GM19193 (cell line): ENCODE results near the gene COL5A1.

ENCODE experiments used
- POLR2A ChIP-seq: IDR thresholded peaks from 4 replicates; pipeline ENCODE4 v1.6.1; 2011; ENCODE audit not compliant: insufficient read depth, insufficient read length; ENCODE audit errors: extremely low read depth

Gene COL5A1

DNA sequence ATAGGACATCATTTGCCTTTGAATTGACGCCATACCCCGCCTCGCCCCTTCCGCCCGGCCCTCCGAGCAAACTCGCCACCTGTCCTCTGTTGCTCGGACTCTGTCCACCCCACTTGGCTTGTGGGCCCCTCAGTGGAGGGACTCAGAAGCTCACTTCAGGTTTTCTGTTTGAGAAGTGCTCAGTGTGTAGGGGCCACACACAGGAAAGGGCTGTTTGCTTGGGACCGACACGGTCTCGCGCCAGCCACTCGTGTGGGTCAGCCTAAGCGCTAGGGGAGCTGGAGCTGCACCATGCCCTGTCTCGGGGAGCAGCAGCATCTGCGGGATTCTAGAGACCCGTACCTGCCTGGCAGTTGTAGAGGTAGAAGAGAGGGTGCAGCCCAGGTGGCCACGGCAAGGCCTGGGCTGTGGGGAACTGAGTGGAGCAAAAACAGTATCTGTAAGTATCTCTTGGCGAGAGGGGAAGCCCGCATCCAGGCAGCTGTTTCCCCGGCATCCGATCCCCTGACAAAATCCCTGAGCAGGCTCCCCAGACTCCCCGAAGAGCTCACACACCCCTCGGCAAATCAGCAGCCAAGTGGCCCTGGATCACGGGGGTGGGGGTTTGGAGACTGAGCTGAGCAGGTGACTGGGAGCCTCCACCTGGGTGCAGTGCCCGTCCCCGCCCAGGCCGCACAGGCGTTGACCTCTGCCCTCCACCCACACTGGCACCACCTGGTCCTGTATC is 52.2 kb downstream of the COL5A1 start:
- TF ChIP-seq POLR2A = no peak

- no peak for TF ChIP-seq POLR2A
Observed at GRCh38 chr9:134694368-134694665, 52.7 kb downstream of the COL5A1 start.

GRCh38 chr9:134694714-134695113 is 53.1 kb downstream of the COL5A1 start:
- no peak for TF ChIP-seq POLR2A

- TF ChIP-seq POLR2A = no peak
Observed at GRCh38 chr9:134695144-134695543, 53.5 kb downstream of the COL5A1 start.

GRCh38 chr9:134696433-134696832 is 54.8 kb downstream of the COL5A1 start:
- no peak for TF ChIP-seq POLR2A

- TF ChIP-seq POLR2A = no peak
Observed at GRCh38 chr9:134698111-134698510, 56.5 kb downstream of the COL5A1 start.

- no peak for TF ChIP-seq POLR2A
Observed at GRCh38 chr9:134698587-134699342, 57.2 kb downstream of the COL5A1 start.

DNA sequence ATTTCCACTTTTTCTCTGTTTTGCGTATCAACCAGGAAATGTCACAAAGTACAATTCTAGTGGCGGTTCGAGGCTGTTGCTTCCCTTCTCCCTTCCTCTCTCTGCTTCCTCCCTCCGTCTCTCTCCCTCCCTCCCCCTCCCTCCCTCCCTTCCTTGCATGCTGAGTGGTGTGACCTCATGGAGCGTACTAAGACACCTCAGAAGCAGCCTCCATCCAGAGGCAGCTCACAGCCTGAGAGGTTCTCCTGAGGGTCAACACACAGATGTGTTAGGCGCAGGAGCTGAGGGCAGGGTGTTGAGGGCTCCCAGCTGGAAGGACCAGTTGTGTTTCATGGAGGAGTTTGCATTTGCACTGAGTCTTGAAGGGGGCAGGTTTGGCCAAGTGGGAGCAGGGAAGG is 57.7 kb downstream of the COL5A1 start:
- no peak for TF ChIP-seq POLR2A

- no peak for TF ChIP-seq POLR2A
Observed at GRCh38 chr9:134700636-134701350, 59.2 kb downstream of the COL5A1 start.

- no peak for TF ChIP-seq POLR2A
Observed at GRCh38 chr9:134701581-134702259, 60.1 kb downstream of the COL5A1 start.

DNA sequence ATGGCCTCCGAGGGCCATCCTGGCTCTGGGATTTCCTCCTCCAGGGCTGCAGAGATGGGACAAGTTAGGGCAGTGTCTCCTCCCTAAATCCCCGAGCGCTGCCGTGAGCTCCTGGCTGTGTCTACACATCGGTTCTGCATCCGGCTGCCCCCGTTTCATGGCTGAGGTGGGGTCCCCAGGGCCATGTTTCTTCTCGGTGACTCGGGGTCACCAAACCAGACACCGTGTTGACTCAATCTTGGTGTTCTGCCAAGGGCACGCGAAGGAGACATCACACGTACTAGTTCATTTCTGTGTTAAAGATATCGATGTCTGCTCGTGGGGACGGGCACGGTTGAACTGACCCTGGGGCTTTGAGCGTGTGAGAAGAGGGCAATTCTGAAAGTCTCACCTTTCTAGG is 60.7 kb downstream of the COL5A1 start:
- no peak for TF ChIP-seq POLR2A

- TF ChIP-seq POLR2A = no peak
Observed at GRCh38 chr9:134704498-134704897, 62.9 kb downstream of the COL5A1 start.

- no peak for TF ChIP-seq POLR2A
Observed at GRCh38 chr9:134705786-134706185, 64.2 kb downstream of the COL5A1 start.

DNA sequence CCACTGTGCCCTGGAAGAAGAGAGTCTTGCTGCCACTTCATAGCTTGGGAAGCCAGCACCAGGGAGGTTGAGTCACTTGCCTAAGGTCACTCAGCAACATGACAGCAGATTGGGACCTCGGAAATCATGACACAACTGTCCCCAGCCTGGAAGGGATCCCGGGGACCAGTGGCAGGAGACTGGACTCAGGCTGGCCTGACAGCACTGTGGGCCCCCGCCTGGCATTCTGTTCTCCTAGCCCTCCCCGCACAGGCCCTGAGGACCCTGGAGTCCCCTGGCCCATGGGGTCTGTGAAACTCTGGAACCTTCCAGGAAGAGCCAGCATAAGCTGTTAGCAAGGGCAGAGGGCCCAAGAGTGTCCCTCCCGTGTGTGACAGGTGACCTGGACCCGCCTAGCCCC is 64.9 kb downstream of the COL5A1 start:
- no peak for TF ChIP-seq POLR2A

GRCh38 chr9:134707031-134707680 is 65.6 kb downstream of the COL5A1 start:
- TF ChIP-seq POLR2A = no peak
